Upper lobe of left lung (tissue), 6 donors: ENCODE measurements around the gene CPEB4. TPM values are rescaled to one million over a fixed set of nuclear protein-coding genes. Genes with fewer than 3 reads are reported as not detected.

Experiments
- ATAC-seq, 2 donors: fragments of 200-7000 bp; cut with Tn5 transposase; one replicate each; pipeline ENCODE4 v1.9.1; 2022; ENCODE audit warnings: mild to moderate bottlenecking in 2 of 2, moderate library complexity in 2 of 2; ENCODE audit not compliant: low FRiP score in 2 of 2
- DNase-seq, 2 donors: peaks; one replicate each; pipeline ENCODE4 v3.0.0-alpha.2; 2019 to 2020
- H3K27ac ChIP-seq, 4 donors: fragments of 200-600 bp; sonication (generic); one replicate each; pipeline ENCODE4 v1.5.1; 2016 to 2019
- H3K27me3 ChIP-seq, 4 donors: fragments of 200-600 bp; sonication (generic); one replicate each; pipeline ENCODE4 v1.5.1; 2017 to 2019
- H3K36me3 ChIP-seq, 4 donors: fragments of 200-600 bp; sonication (generic); one replicate each; pipeline ENCODE4 v1.5.1; 2016 to 2019
- H3K4me1 ChIP-seq, 4 donors: fragments of 200-600 bp; sonication (generic); one replicate each; pipeline ENCODE4 v1.5.1; 2018 to 2019
- H3K4me3 ChIP-seq, 4 donors: fragments of 200-600 bp; sonication (generic); one replicate each; pipeline ENCODE4 v1.5.1; 2017 to 2019; ENCODE audit warnings: mild to moderate bottlenecking in 2 of 4, moderate library complexity in 1 of 4
- H3K9me3 ChIP-seq, 4 donors: fragments of 200-600 bp; sonication (generic); one replicate each; pipeline ENCODE4 v1.5.1; 2018 to 2019
- EP300 ChIP-seq, 4 donors: sonication (generic); formaldehyde crosslinking; IDR thresholded peaks; one replicate each; pipeline ENCODE4 v1.5.1; 2017; ENCODE audit warnings: antibody characterized with exemption in 4 of 4, control low read depth in 2 of 4
- POLR2A ChIP-seq, 4 donors: fragments of 450-650 bp; IDR thresholded peaks; one replicate each; pipeline ENCODE4 v1.5.1; 2016 to 2017; ENCODE audit warnings: antibody characterized with exemption in 4 of 4, mild to moderate bottlenecking in 2 of 4
- POLR2AphosphoS5 ChIP-seq, 2 donors: sonication (generic); formaldehyde crosslinking; IDR thresholded peaks; one replicate each; pipeline ENCODE4 v1.5.1; 2017; ENCODE audit warnings: antibody characterized with exemption in 2 of 2
- WGBS, 2 donors: methylation state at CpG; one replicate each; pipeline ENCODE4 v1.1.5; 2017 to 2018; 5-methylcytosine and 5-hydroxymethylcytosine counted together
- total RNA-seq, 6 donors: library from RNA; depleted of rRNA in 4 of 6; stranded (reverse); fragments of >200 nt in 4 of 6; gene quantifications; one replicate each; pipeline versions ENCODE4 v1.1.0 to v1.2.1, GENCODE V29; 2016 to 2021
- TF ChIP-seq, protein P1 (sequence below), 6 experiments: fragments of 450-650 bp in 4 of 6; fragments of 200-600 bp in 2 of 6; sonication (generic) in 2 of 6; IDR thresholded peaks; one replicate each; pipeline ENCODE4 v1.5.1; 2016 to 2019; ENCODE audit warnings: antibody characterized with exemption in 6 of 6
- donor health status: DM: no; HTN: no; CAD: no; lungs with moderate emphysema.
- donor health status: DM: no; HTN: yes; CAD: no; lungs with severe emphysema.

CPEB4 gene
- total RNA-seq, 6 donors from 2014 or later: 52.6 to 96.4 (median 62.0) TPM

DNA sequence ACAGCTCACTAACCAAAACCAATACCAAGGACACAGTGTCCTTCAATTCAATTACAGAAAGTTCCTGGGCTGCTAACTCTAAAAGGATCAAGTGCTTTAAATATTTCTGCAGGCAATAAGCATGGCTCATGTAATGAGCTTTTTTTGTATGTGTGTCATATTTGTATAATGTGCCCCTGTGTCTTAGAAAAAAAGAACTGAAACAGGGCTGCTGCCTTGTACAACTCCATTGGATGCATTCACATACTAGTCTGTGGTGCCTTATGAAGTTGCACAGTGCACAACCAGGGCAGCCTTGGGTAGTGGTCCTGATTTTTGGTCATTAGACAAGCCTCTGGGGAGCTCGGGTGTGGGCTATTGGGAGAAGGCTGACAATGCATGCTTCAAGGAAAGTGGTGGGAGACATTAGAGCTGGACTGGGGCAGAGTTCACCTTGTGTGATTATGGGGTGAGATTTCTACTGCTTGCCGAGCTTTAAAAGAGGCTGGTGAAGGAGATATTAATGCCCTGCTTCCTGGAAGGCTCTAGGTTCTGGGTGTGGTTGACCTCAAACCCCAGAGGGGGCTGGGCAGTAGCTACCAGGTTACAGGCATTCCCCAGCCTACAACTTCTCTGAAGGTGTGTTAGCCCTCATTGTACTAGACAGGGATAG is 3.6 kb upstream of the CPEB4 start:
- Histone ChIP-seq H3K27ac (peak overlapping the region in 3 of 4 donors; percentile 4 to 94 (median 72)), H3K4me3 (no peak overlapping the region)
- no peak for ATAC-seq

DNA sequence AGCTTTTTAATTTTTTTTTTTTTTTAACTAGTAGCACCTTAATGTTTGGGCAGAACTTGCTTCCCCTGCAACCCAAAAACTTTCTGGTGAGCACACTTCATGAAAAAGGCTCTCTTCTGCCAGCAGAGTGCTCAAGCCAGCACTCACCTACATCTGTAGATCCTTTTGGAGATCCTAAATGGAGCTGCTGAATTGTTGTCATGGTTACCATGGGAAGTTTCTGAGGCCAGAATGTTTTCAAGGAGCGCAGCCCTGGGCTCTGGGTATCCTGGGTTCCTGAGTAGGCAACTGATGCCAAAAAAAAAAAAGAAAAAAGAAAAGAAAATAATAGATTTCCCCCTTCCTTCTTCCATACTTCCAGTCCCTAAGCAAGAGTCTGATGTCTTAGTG is 3.1 kb upstream of the CPEB4 start:
- no peaks in the 10 kb centered on the region for H3K27me3 ChIP-seq
- no peaks in the 10 kb centered on the region for H3K9me3 ChIP-seq
- H3K27ac ChIP-seq: peak overlapping the region; percentile 4 to 94 (median 54)
- H3K4me3 ChIP-seq: no peak overlapping the region
- no peak for ATAC-seq
- WGBS, 2 donors: 93 to 95% methylated on average over 1 of the region's 1 CpG
- TF ChIP-seq EP300 (IDR thresholded peaks at IDR 0.05): no peak
- TF ChIP-seq POLR2AphosphoS5 (IDR thresholded peaks at IDR 0.05): no peak
- H3K4me1 ChIP-seq: peaks cover 29 to 38% (median 29%) of the 10 kb centered on the region in 4 donors
- no peaks in the 10 kb centered on the region for H3K36me3 ChIP-seq
- no peak for DNase-seq

More for the DNA sequence above, 3.6 kb upstream of the CPEB4 start:
- Histone ChIP-seq H3K27me3 (no peaks in the 10 kb centered on the region), H3K4me1 (peaks cover 24 to 33% (median 29%) of the 10 kb centered on the region in 4 donors), H3K9me3 (no peaks in the 10 kb centered on the region), H3K36me3 (no peaks in the 10 kb centered on the region)
- WGBS, 2 donors: 48 to 51% methylated on average over 2 of the region's 2 CpGs
- TF ChIP-seq, protein P1, sequence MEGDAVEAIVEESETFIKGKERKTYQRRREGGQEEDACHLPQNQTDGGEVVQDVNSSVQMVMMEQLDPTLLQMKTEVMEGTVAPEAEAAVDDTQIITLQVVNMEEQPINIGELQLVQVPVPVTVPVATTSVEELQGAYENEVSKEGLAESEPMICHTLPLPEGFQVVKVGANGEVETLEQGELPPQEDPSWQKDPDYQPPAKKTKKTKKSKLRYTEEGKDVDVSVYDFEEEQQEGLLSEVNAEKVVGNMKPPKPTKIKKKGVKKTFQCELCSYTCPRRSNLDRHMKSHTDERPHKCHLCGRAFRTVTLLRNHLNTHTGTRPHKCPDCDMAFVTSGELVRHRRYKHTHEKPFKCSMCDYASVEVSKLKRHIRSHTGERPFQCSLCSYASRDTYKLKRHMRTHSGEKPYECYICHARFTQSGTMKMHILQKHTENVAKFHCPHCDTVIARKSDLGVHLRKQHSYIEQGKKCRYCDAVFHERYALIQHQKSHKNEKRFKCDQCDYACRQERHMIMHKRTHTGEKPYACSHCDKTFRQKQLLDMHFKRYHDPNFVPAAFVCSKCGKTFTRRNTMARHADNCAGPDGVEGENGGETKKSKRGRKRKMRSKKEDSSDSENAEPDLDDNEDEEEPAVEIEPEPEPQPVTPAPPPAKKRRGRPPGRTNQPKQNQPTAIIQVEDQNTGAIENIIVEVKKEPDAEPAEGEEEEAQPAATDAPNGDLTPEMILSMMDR (IDR thresholded peaks at IDR 0.05): no peak
- no peak for TF ChIP-seq POLR2A (IDR thresholded peaks at IDR 0.05)
- no peak for TF ChIP-seq EP300 (IDR thresholded peaks at IDR 0.05)
- no peak for TF ChIP-seq POLR2AphosphoS5 (IDR thresholded peaks at IDR 0.05)
- DNase-seq: peak in 1 of 2 donors; percentile 61

DNA sequence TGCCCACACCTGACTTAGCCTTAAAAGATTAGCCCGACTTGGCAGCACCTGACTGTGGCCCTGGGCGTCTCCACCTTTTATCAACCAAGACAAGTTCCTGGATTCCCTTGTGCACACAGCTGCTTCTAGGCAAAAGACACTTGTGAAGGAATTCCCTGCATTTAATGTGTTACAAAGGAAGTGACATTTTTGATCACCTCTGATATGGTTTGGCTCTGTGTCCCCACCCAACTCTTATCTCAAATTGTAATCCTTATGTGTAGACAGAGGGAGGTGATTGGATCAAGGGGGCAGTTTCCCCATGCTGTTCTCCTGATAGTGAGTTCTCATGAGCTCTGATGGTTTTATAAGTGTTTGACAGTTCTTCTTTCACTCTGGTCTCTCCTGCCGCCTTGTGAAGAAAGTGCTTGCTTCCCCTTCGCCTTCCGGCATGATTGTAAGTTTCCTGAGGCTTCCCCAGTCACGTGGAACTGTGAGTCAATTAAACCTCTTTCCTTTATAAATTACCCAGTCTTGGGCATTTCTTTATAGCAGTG is 2.6 kb upstream of the CPEB4 start:
- TF ChIP-seq, protein P1 (IDR thresholded peaks at IDR 0.05): peak in 2 of 6 experiments; percentile 30 to 34
- peak in 1 of 2 donors; percentile 46 for TF ChIP-seq POLR2AphosphoS5 (IDR thresholded peaks at IDR 0.05)
- TF ChIP-seq EP300 (IDR thresholded peaks at IDR 0.05): no peak
- Histone ChIP-seq H3K27me3 (no peaks in the 10 kb centered on the region), H3K4me1 (peaks cover 29 to 43% (median 29%) of the 10 kb centered on the region in 4 donors), H3K9me3 (no peaks in the 10 kb centered on the region), H3K27ac (peak overlapping the region; percentile 35 to 94 (median 61)), H3K4me3 (no peak overlapping the region), H3K36me3 (no peaks in the 10 kb centered on the region)
- ATAC-seq (no peak), DNase-seq (peak in 1 of 2 donors; percentile 77)
- 32 to 39% methylated on average over 6 of the region's 6 CpGs for WGBS, 2 donors

DNA sequence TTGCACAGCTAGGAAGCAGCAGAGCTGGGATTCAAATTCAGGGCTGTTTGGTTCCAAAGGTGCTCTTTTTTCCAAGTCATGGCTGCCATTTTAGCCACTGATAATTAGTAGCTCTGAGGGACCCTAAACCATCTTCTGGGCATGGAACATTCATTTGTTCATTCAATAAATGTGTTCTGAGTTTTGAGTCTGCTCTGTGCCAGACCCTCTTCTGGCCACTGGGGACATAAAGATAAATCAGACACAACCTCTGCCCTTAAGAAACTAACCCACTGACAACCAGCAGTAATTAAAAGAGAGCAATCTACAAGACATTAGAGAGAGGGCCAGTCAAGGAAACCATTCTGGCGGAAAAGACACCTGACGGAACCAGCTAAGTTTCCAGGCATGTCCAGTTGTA is 2.0 kb upstream of the CPEB4 start:
- no peak for TF ChIP-seq POLR2A (IDR thresholded peaks at IDR 0.05)
- no peak for TF ChIP-seq EP300 (IDR thresholded peaks at IDR 0.05)
- TF ChIP-seq, protein P1 (IDR thresholded peaks at IDR 0.05): no peak
- H3K4me3 ChIP-seq: no peak overlapping the region
- WGBS, 2 donors: 90 to 98% methylated on average over 2 of the region's 2 CpGs
- no peak for DNase-seq
- peak overlapping the region in 3 of 4 donors; percentile 50 to 94 (median 72) for H3K27ac ChIP-seq
- no peaks in the 10 kb centered on the region for H3K36me3 ChIP-seq
- peaks cover 29 to 46% (median 30%) of the 10 kb centered on the region in 4 donors for H3K4me1 ChIP-seq
- no peak for ATAC-seq
- no peaks in the 10 kb centered on the region for H3K9me3 ChIP-seq
- H3K27me3 ChIP-seq: no peaks in the 10 kb centered on the region

DNA sequence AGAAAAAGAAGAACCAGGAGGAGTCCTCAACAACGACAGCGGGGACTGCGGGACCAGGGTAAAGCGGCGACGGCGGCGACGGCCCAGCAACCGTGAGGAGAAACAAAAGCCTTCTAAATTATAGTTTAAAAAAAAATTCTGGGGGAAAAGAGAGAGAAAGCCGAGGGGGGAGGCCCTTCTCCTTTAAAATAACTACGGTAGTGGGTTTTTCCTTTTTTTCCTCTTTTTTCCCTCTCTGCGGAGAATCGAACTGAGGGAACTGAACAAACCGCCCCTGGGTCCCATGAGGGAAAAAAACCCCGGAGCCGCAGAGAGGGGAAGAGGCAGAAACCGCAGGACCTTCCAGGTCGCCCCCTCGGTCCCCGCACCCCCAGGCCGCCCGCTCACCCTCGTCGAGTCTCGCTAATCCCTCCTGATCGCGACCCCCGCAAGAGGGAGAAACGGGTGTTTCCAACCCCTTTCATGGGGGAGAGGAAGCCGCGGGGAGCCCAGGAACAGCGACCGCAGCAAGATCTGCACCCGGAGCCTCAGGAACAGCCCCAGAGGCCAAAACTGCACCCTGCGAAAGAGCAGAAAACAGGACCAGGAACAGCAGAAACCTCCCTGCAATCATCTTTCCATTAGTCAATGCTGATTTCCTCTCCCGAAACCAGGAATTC is 453 bp downstream of the CPEB4 start:
- TF ChIP-seq POLR2A (IDR thresholded peaks at IDR 0.05) (no peak), POLR2AphosphoS5 (IDR thresholded peaks at IDR 0.05) (no peak), EP300 (IDR thresholded peaks at IDR 0.05) (no peak)
- TF ChIP-seq, protein P1 (IDR thresholded peaks at IDR 0.05): no peak
- H3K36me3 ChIP-seq: no peaks in the 10 kb centered on the region
- peak overlapping the region; percentile 61 to 89 (median 69) for H3K4me3 ChIP-seq
- peaks cover 29 to 66% (median 41%) of the 10 kb centered on the region in 4 donors for H3K4me1 ChIP-seq
- no peak for ATAC-seq
- 0 to 1% methylated on average over 30 to 36 of the region's 37 CpGs for WGBS, 2 donors
- peak; percentile 35 to 84 for DNase-seq
- H3K27me3 ChIP-seq: no peaks in the 10 kb centered on the region
- peak overlapping the region; percentile 87 to 95 (median 93) for H3K27ac ChIP-seq
- H3K9me3 ChIP-seq: no peaks in the 10 kb centered on the region
